NK-92 (cell line): Measurements from ENCODE around the gene NOSTRIN.
"Not testable (repeated sequence)": the region's sequence is repeated elsewhere in the genome, so short reads cannot be mapped to it uniquely, and the experiment has no call there.

Experiments used
- DNase-seq: peaks from one replicate; lab custom pipeline; 2025; ENCODE audit not compliant: unreplicated experiment; lab: John Stamatoyannopoulos, UW

Gene NOSTRIN

GRCh38 chr2:168867164-168867563 is 64.7 kb downstream of the NOSTRIN start:
- not testable (repeated sequence) for DNase-seq

GRCh38 chr2:168870369-168870768 is 67.9 kb downstream of the NOSTRIN start:
- not testable (repeated sequence) for DNase-seq

GRCh38 chr2:168870824-168871223 is 68.4 kb downstream of the NOSTRIN start:
- DNase-seq = not testable (repeated sequence)

GRCh38 chr2:168874368-168875054 is 72.1 kb downstream of the NOSTRIN start:
- no peak for DNase-seq

- DNase-seq = not testable (repeated sequence)
Measured at GRCh38 chr2:168882163-168882562, 79.7 kb downstream of the NOSTRIN start.

- no peak for DNase-seq
Measured at GRCh38 chr2:168884975-168885374, 82.5 kb downstream of the NOSTRIN start.

GRCh38 chr2:168889635-168890005 is 87.2 kb downstream of the NOSTRIN start:
- no peak for DNase-seq

GRCh38 chr2:168890006-168890782 is 87.8 kb downstream of the NOSTRIN start, which contains the start of gene SPC25:
Gene SPC25 (minus strand): TSS chr2:168890430. CDS start chr2:168889519, 911 bp downstream.
- DNase-seq = peak; percentile 14

GRCh38 chr2:168892327-168892726 is 89.9 kb downstream of the NOSTRIN start:
- no peak for DNase-seq

- no peak for DNase-seq
Measured at GRCh38 chr2:168894101-168894500, 91.7 kb downstream of the NOSTRIN start.

GRCh38 chr2:168894720-168895119 is 92.3 kb downstream of the NOSTRIN start:
- no peak for DNase-seq

GRCh38 chr2:168895771-168896170 is 93.3 kb downstream of the NOSTRIN start:
- no peak for DNase-seq

- no peak for DNase-seq
Measured at GRCh38 chr2:168896783-168897182, 94.3 kb downstream of the NOSTRIN start.

GRCh38 chr2:168897449-168897848 is 95.0 kb downstream of the NOSTRIN start:
- DNase-seq = no peak

GRCh38 chr2:168901003-168901402 is 98.6 kb downstream of the NOSTRIN start, which contains the start of gene G6PC2:
Gene G6PC2 (plus strand): TSS chr2:168901291. CDS start chr2:168901332, 41 bp downstream.
- DNase-seq = no peak

GRCh38 chr2:168903888-168904287 is 101.5 kb downstream of the NOSTRIN start:
- no peak for DNase-seq

GRCh38 chr2:168904358-168904757 is 101.9 kb downstream of the NOSTRIN start:
- DNase-seq = no peak

- DNase-seq = no peak
Measured at GRCh38 chr2:168907940-168908662, 105.7 kb downstream of the NOSTRIN start.

GRCh38 chr2:168910330-168910729 is 107.9 kb downstream of the NOSTRIN start:
- DNase-seq = no peak

GRCh38 chr2:168912466-168912865 is 110.0 kb downstream of the NOSTRIN start:
- DNase-seq = no peak

- no peak for DNase-seq
Measured at GRCh38 chr2:168912901-168913369, 110.5 kb downstream of the NOSTRIN start.
